Lower leg skin (tissue), 4 donors: ENCODE measurements around the gene POLDIP3. TPM values are rescaled to one million over a fixed set of nuclear protein-coding genes. Genes with fewer than 3 reads are reported as not detected.

Experiments used
- DNase-seq, 2 donors: peaks; one replicate each; pipeline ENCODE4 v3.0.0-alpha.2; 2019; ENCODE audit warnings: low spot score in 2 of 2
- H3K4me3 ChIP-seq: fragments of 200-600 bp; sonication (generic); 2 replicates; pipeline ENCODE4 v1.5.1; 2017; ENCODE audit warnings: mild to moderate bottlenecking, low read depth; ENCODE audit not compliant: poor library complexity, severe bottlenecking
- POLR2A ChIP-seq, 2 donors: fragments of 450-650 bp; IDR thresholded peaks; one replicate each; pipeline ENCODE4 v1.6.1; 2016 to 2017; ENCODE audit warnings: antibody characterized with exemption in 2 of 2, mild to moderate bottlenecking in 1 of 2, moderate library complexity in 1 of 2
- WGBS, 2 donors: methylation state at CpG; one replicate each; pipeline ENCODE4 v1.1.5; 2018; 5-methylcytosine and 5-hydroxymethylcytosine counted together
- intact Hi-C: fragments of 100-400 bp; cut with DNase I; formaldehyde crosslinking; loops from one replicate; pipeline ENCODE4 v1.15.0; 2023; ENCODE audit warnings: low total_unique reads
- total RNA-seq, 4 donors: library from RNA; depleted of rRNA; stranded (reverse); fragments of >200 nt; gene quantifications; one replicate each; pipeline ENCODE4 v1.1.0, GENCODE V29; 2016
- TF ChIP-seq, protein P1 (sequence below), 3 donors: fragments of 450-650 bp; IDR thresholded peaks; one replicate each; pipeline ENCODE4 v1.5.1; 2016; ENCODE audit warnings: antibody characterized with exemption in 3 of 3, mild to moderate bottlenecking in 3 of 3, moderate library complexity in 2 of 3

The POLDIP3 gene
- total RNA-seq, 4 donors from 2014 or later: 29.6 to 41.8 (median 40.8) TPM

DNA sequence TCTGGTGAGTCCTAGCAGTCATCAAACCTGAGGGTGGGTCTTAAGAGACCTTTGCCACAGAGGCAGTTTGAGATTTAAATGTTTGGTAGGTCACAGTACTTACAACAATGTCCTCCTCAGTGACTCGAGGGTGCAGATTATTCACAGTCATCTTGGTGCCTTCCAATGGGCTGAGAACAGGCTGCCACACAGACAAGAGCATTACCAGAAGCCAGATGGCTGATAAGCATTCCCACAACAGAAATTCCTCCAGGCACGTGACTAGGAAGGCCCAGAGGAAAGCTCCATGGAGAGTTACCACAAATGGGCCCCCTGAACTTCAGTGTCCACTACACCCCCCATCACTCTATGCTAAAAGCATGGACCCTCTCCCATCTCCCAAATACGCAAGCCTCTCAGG, 19.2 kb downstream of the POLDIP3 start:
- DNase-seq: no peak
- intact Hi-C loops: no loop called here
- WGBS, 2 donors: 74 to 90% methylated on average over 3 of the region's 3 CpGs
- TF ChIP-seq, protein P1, sequence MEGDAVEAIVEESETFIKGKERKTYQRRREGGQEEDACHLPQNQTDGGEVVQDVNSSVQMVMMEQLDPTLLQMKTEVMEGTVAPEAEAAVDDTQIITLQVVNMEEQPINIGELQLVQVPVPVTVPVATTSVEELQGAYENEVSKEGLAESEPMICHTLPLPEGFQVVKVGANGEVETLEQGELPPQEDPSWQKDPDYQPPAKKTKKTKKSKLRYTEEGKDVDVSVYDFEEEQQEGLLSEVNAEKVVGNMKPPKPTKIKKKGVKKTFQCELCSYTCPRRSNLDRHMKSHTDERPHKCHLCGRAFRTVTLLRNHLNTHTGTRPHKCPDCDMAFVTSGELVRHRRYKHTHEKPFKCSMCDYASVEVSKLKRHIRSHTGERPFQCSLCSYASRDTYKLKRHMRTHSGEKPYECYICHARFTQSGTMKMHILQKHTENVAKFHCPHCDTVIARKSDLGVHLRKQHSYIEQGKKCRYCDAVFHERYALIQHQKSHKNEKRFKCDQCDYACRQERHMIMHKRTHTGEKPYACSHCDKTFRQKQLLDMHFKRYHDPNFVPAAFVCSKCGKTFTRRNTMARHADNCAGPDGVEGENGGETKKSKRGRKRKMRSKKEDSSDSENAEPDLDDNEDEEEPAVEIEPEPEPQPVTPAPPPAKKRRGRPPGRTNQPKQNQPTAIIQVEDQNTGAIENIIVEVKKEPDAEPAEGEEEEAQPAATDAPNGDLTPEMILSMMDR (IDR thresholded peaks at IDR 0.05): no peak
- TF ChIP-seq POLR2A (IDR thresholded peaks at IDR 0.05): no peak
- H3K4me3 ChIP-seq: no peak overlapping the region

DNA sequence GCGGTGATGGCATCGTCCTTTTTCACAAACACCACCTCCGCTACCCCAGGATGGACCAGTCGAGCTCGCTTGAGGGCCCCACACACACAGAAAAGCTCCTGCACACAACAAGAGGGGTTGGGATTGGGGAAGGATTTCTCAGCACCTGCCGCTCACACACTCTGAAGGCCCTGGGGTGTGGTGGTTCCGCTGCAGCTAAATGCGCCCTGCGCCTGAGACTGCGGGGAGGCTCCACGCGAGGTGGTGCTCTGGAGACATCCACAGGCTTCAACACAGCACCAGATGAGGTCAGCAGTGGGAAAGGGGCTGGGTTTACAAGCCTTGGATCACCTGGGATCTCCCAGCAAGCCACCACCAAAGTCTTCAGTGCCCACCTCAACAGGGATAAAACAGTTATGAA, 22.7 kb downstream of the POLDIP3 start:
- TF ChIP-seq, protein P1 (IDR thresholded peaks at IDR 0.05): no peak
- TF ChIP-seq POLR2A (IDR thresholded peaks at IDR 0.05): no peak
- no peak overlapping the region for H3K4me3 ChIP-seq
- no peak for DNase-seq
- intact Hi-C loops: no loop called here
- 94 to 95% methylated on average over 12 of the region's 12 CpGs for WGBS, 2 donors

DNA sequence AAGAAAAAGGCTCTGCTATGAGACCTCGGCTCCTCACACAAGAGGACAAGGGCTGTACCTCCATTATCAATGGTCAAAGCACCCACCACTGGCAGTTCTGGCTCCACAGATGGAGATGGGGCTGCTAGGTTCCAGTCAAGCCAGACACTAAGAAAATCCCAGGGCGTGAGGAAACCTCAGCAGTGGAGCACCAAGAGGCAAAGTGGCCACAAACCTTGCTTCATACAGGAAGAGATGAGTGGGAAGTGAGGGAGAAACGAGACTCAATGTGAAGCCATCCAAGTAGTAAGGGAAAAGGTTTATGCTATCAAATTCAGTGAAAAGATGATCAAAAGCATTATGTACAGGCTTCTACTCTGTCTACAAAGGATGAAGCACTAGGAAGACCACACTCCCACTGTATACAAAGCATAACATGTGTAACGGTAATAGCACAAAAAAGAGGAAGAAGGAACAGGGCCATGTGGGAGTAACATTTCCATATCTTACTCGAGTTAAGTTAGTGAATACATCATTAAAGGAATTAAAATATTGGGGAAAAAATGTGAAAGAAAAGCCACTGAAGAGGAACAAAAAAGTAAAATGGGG, 27.0 kb downstream of the POLDIP3 start:
- TF ChIP-seq POLR2A (IDR thresholded peaks at IDR 0.05): no peak
- TF ChIP-seq, protein P1 (IDR thresholded peaks at IDR 0.05): no peak
- H3K4me3 ChIP-seq: no peak overlapping the region
- intact Hi-C loops: no loop called here
- DNase-seq: no peak
- WGBS, 2 donors: 80 to 82% methylated on average over 5 of the region's 5 CpGs

DNA sequence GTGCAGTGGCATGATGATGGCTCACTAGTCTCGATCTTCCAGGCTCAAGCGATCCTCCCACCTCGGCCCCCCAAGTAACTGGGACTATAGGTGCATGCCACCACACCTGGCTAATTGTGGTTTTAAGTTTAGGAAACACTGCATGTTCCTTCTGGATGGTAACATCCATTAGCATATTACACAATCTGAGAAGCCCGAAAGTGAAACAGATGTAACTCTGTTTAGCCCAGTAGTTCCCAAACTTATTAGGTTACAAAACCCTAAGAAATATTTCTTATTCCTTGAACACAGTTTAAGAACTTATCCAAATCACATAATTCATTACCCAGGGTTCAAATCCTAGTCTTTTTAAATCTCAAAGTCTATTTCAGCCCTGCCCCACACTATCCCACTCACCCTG, 28.3 kb downstream of the POLDIP3 start:
- 91% methylated on average over 4 of the region's 4 CpGs for WGBS, 2 donors
- H3K4me3 ChIP-seq: no peak overlapping the region
- intact Hi-C loops: no loop called here
- TF ChIP-seq POLR2A (IDR thresholded peaks at IDR 0.05): no peak
- TF ChIP-seq, protein P1 (IDR thresholded peaks at IDR 0.05): no peak
- no peak for DNase-seq

DNA sequence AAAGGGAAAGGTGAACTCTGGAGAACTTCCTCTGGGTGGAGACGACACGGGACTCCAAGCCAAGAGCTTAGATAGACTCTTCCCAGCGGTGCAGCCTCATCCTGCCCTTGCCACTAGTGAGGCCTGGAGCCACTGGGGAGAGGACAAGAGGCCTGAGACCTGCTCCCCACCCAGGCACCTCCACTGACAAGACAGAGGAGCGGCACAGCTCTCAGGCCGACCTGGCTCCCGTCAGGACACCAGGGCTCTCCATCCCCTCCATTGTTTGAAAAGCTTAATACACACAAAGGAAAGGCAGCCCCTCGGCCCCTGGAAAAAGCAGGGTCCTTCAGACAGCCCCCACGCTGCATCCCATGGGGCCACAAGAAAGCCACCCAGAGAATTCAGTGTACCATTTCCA, 29.6 kb downstream of the POLDIP3 start:
- 72 to 81% methylated on average over 8 of the region's 8 CpGs for WGBS, 2 donors
- no peak for DNase-seq
- no peak overlapping the region for H3K4me3 ChIP-seq
- intact Hi-C loops: no loop called here
- TF ChIP-seq, protein P1 (IDR thresholded peaks at IDR 0.05): no peak
- TF ChIP-seq POLR2A (IDR thresholded peaks at IDR 0.05): no peak

DNA sequence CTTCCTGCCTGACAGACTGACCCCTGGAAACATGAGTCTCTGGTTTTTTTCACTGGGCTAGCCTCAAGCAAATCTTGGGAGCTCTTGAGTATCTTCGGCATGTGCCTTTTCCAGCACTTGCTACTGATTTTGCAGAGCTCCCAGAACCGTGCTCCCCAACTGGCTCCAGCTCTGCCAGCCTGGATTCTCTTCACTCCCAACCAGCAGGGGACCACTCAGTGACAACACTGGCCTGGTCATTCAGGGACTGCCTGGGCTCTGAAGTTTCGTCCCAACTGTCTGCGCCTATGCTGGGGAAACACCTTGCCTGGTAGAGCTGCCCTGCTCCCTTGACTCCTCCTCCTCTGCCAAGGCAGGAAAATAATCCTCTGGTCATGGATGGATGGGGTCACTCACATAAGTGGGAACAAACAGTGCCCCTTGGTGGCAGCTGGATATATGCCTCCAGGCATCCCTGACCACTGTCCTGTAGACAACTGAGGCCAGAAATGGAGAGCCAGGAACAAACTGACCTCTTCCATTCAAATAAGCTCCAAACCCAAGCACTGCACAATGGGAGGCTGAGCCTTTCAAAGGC, 30.2 kb downstream of the POLDIP3 start:
- no peak for DNase-seq
- WGBS, 2 donors: 90 to 93% methylated on average over 4 of the region's 4 CpGs
- intact Hi-C loops: no loop called here
- H3K4me3 ChIP-seq: no peak overlapping the region
- TF ChIP-seq POLR2A (IDR thresholded peaks at IDR 0.05): no peak
- TF ChIP-seq, protein P1 (IDR thresholded peaks at IDR 0.05): no peak
